A673 (cell line): ENCODE data around the gene ZMIZ2.
"Not testable (repeated sequence)": the region's sequence is repeated elsewhere in the genome, so short reads cannot be mapped to it uniquely, and the experiment has no call there.

Experiments used
- EZH2 ChIP-seq: fragments of 200-600 bp; sonication (generic); IDR thresholded peaks from 2 replicates; pipeline ENCODE4 v1.6.1; 2017; ENCODE audit warnings: borderline replicate concordance, low read depth, mild to moderate bottlenecking, mixed read lengths, antibody characterized with exemption, low read length; ENCODE audit not compliant: poor library complexity, severe bottlenecking
- TF ChIP-seq, protein P1 (sequence below): fragments of 300-800, 200-600 bp; sonication (generic); conservative IDR thresholded peaks from 2 replicates; pipeline ENCODE4 v1.5.1; 2017; ENCODE audit warnings: low read depth, mild to moderate bottlenecking, antibody characterized with exemption, low read length, moderate library complexity, mixed read lengths

DNA sequence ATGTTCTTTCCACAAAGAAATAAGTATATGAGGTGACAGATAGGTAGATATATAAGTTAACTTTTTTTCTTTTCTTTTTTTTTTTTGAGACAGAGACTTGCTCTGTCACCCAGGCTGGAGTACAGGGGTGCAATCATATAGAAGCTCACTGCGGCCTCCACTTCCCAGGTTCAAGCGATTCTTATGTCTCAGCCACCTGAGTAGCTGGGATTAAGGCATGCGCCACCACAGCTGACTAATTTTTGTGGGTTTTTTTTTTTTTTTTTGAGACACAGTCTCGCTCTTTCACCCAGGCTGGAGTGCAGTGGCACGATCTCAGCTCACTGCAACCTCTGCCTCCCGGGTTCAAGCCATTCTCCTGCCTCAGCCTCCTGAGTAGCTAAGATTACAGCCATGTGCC is 15.7 kb upstream of the ZMIZ2 start:
- TF ChIP-seq, protein P1, sequence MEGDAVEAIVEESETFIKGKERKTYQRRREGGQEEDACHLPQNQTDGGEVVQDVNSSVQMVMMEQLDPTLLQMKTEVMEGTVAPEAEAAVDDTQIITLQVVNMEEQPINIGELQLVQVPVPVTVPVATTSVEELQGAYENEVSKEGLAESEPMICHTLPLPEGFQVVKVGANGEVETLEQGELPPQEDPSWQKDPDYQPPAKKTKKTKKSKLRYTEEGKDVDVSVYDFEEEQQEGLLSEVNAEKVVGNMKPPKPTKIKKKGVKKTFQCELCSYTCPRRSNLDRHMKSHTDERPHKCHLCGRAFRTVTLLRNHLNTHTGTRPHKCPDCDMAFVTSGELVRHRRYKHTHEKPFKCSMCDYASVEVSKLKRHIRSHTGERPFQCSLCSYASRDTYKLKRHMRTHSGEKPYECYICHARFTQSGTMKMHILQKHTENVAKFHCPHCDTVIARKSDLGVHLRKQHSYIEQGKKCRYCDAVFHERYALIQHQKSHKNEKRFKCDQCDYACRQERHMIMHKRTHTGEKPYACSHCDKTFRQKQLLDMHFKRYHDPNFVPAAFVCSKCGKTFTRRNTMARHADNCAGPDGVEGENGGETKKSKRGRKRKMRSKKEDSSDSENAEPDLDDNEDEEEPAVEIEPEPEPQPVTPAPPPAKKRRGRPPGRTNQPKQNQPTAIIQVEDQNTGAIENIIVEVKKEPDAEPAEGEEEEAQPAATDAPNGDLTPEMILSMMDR = not testable (repeated sequence)
- not testable (repeated sequence) for TF ChIP-seq EZH2
